ENCODE results near the gene SH2D1B. TPM values are rescaled to one million over a fixed set of nuclear protein-coding genes. Genes with fewer than 3 reads are reported as not detected.

SH2D1B gene
- total RNA-seq, 1 experiment from 2014 or later, result 0.04 TPM

DNA sequence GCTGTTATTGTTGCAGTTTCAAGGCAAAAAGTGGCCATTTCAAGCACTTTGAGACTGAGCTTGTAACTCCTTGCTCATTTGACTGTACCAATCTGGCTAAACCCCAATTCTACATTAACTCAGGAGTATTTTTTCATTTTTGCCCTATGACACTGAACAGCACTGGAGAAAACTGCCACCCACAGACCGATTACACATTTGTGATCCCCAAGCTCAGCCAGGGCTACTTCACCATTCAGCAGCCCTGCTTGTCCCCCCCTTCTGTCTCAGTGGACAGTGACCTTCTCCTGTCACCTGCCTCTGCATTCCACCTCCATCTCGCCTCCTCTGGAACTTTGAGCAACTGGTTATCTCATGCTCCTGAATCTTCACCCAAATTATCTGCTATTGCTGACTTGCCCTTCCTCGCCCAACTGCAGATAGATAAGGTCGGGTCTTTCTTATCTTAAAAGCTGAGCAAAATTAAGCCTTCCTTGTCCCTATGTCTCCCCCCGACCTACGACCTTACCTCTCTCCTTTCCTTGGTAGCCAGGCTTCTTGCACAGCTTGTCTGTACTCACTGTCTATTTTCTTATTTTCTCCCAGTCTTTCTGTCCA, 60.6 kb downstream of the SH2D1B start:
- no TSS peak for BruUV-seq (replicated peaks)
- Histone ChIP-seq H3K9me2 (replicated peaks; ENCODE audit: low read length) (no peaks in the 10 kb centered on the region), H3F3A (ENCODE audit: low read length, unreplicated experiment) (no peaks in the 10 kb centered on the region), H3K9me3 (ENCODE audit: low read length) (no peaks in the 10 kb centered on the region), H3K79me2 (ENCODE audit: low read length) (no peaks in the 10 kb centered on the region), H4K20me1 (ENCODE audit: low read length) (no peaks in the 10 kb centered on the region), H3K27ac (ENCODE audit: low read length) (no peak overlapping the region), H3K4me2 (ENCODE audit: low read length) (no peak overlapping the region), H3K27me3 (ENCODE audit: low read length) (no peaks in the 10 kb centered on the region), H3K36me3 (ENCODE audit: low read depth, low read length) (no peaks in the 10 kb centered on the region), H3K9ac (ENCODE audit: low read length) (no peak overlapping the region), H3K4me3 (ENCODE audit: low read length) (no peak overlapping the region), H2AFZ (ENCODE audit: low read length) (no peak overlapping the region), H3K4me1 (ENCODE audit: insufficient read depth, low read length) (peaks cover 21% of the 10 kb centered on the region)
- ChIA-PET POLR2A (ENCODE audit: unreplicated experiment) (no interaction called here), CTCF (no interaction called here)
- TF ChIP-seq EZH2phosphoT487 (IDR thresholded peaks at IDR 0.05; ENCODE audit: borderline replicate concordance, low read length), result no peak
- no peak for TF ChIP-seq EZH2 (IDR thresholded peaks at IDR 0.05; ENCODE audit: low read length, unreplicated experiment)
- TF ChIP-seq, protein P1, sequence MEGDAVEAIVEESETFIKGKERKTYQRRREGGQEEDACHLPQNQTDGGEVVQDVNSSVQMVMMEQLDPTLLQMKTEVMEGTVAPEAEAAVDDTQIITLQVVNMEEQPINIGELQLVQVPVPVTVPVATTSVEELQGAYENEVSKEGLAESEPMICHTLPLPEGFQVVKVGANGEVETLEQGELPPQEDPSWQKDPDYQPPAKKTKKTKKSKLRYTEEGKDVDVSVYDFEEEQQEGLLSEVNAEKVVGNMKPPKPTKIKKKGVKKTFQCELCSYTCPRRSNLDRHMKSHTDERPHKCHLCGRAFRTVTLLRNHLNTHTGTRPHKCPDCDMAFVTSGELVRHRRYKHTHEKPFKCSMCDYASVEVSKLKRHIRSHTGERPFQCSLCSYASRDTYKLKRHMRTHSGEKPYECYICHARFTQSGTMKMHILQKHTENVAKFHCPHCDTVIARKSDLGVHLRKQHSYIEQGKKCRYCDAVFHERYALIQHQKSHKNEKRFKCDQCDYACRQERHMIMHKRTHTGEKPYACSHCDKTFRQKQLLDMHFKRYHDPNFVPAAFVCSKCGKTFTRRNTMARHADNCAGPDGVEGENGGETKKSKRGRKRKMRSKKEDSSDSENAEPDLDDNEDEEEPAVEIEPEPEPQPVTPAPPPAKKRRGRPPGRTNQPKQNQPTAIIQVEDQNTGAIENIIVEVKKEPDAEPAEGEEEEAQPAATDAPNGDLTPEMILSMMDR (conservative IDR thresholded peaks at IDR 0.05; ENCODE audit: low read depth, low read length), result no peak
- ATAC-seq (no peak), DNase-seq (no peak)
- intact Hi-C loops (cut with micrococcal nuclease), result loop anchor here (2.0 kb wide), 1 partner anchor 49 kb away; no protein-coding TSS in a partner anchor

DNA sequence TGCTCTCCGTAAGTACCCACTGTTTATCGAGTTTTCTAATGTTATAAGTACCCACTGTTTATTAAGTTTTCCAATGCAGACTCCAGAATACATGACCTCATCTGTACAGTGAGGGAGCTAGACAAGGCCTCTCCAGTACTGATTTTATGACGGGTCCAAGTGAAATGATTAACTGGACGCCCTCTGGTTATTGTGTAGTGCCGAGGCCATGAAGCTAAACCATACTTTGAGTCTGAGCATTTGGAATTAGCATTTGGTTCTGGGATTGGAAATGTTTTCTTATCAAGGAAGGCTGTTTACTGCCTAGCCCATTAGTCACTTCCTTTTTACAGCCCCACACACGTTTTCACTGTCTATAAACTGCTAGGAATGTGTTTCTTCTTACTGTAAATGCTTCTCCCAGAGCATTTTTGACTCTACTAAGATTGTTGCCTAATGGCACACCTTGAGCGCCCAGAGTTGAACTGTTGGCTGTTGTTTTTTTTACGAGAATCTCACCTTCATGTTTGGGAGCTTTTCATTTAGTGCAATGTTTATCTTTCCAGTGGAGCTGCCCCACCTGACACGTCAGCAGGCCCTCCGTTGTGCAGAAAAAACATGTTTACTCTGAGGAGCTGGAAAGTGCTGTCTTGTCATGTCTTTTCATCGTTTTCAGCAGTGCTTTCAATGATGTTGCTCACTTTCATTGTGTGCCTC, 62.2 kb downstream of the SH2D1B start:
- ATAC-seq (peak; percentile 93), DNase-seq (peak; percentile 80)
- H3K79me2 ChIP-seq (ENCODE audit: low read length), result no peaks in the 10 kb centered on the region
- TSS peak; percentile 42 for BruUV-seq (replicated peaks)
- H3K4me3 ChIP-seq (ENCODE audit: low read length), result peak overlapping the region; percentile 8; the same call in 1 of the 2 replicates
- intact Hi-C loops (cut with micrococcal nuclease), result loop anchor here (2.0 kb wide), 1 partner anchor 47 kb away; no protein-coding TSS in a partner anchor
- peaks cover 21% of the 10 kb centered on the region for H3K4me1 ChIP-seq (ENCODE audit: insufficient read depth, low read length)
- peak overlapping the region; percentile 55 for H3K4me2 ChIP-seq (ENCODE audit: low read length)
- H3K9me2 ChIP-seq (replicated peaks; ENCODE audit: low read length), result no peaks in the 10 kb centered on the region
- H4K20me1 ChIP-seq (ENCODE audit: low read length), result no peaks in the 10 kb centered on the region
- CTCF ChIA-PET, result interaction anchor here (0.6 kb wide), 2 partner anchors 74 to 313 kb away, joined by 3 to 6 read pairs; no protein-coding TSS in a partner anchor
- POLR2A ChIA-PET (ENCODE audit: unreplicated experiment), result interaction anchor here (0.5 kb wide), 1 partner anchor 19 kb away, joined by 3 read pairs; no protein-coding TSS in a partner anchor
- H3K9ac ChIP-seq (ENCODE audit: low read length), result 0 out of 2 replicates have a peak overlapping the region, but pooled peaks have one; percentile 15
- no peaks in the 10 kb centered on the region for H3F3A ChIP-seq (ENCODE audit: low read length, unreplicated experiment)
- H3K27ac ChIP-seq (ENCODE audit: low read length), result peak overlapping the region; percentile 69
- no peaks in the 10 kb centered on the region for H3K9me3 ChIP-seq (ENCODE audit: low read length)
- peak overlapping the region; percentile 63 for H2AFZ ChIP-seq (ENCODE audit: low read length)
- no peaks in the 10 kb centered on the region for H3K36me3 ChIP-seq (ENCODE audit: low read depth, low read length)
- TF ChIP-seq EZH2phosphoT487 (IDR thresholded peaks at IDR 0.05; ENCODE audit: borderline replicate concordance, low read length) (no peak), EZH2 (IDR thresholded peaks at IDR 0.05; ENCODE audit: low read length, unreplicated experiment) (no peak)
- TF ChIP-seq, protein P1 (conservative IDR thresholded peaks at IDR 0.05; ENCODE audit: low read depth, low read length), result no peak
- no peaks in the 10 kb centered on the region for H3K27me3 ChIP-seq (ENCODE audit: low read length)

DNA sequence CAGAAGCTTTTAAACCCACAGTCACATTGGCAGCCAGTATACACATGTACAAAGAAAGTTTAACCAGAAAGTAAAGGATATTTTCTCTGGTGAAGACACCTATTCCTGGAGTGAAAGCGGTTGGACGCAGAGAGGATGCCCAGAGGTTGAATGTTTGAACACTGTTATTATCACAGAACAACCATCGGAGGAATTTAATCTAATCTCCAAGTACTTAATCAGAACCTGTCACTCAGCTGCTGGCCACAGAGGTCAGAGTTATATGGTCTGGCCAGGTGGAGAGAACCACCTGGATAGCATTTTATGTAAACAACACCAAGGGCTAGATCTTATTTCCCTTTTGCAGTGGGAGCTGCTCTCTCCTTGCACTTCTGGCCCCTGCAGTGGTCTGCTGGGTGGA, 64.7 kb downstream of the SH2D1B start:
- peaks cover 21% of the 10 kb centered on the region for H3K4me1 ChIP-seq (ENCODE audit: insufficient read depth, low read length)
- intact Hi-C loops (cut with micrococcal nuclease), result no loop called here

More for the DNA sequence above, 64.7 kb downstream of the SH2D1B start:
- Histone ChIP-seq H4K20me1 (ENCODE audit: low read length) (no peaks in the 10 kb centered on the region), H3K9me2 (replicated peaks; ENCODE audit: low read length) (no peaks in the 10 kb centered on the region), H3F3A (ENCODE audit: low read length, unreplicated experiment) (no peaks in the 10 kb centered on the region), H3K79me2 (ENCODE audit: low read length) (no peaks in the 10 kb centered on the region), H3K27me3 (ENCODE audit: low read length) (no peaks in the 10 kb centered on the region), H3K36me3 (ENCODE audit: low read depth, low read length) (no peaks in the 10 kb centered on the region), H2AFZ (ENCODE audit: low read length) (no peak overlapping the region), H3K4me3 (ENCODE audit: low read length) (no peak overlapping the region), H3K4me2 (ENCODE audit: low read length) (no peak overlapping the region), H3K9ac (ENCODE audit: low read length) (no peak overlapping the region), H3K9me3 (ENCODE audit: low read length) (no peaks in the 10 kb centered on the region), H3K27ac (ENCODE audit: low read length) (no peak overlapping the region)
- CTCF ChIA-PET, result no interaction called here
- POLR2A ChIA-PET (ENCODE audit: unreplicated experiment), result no interaction called here
- TF ChIP-seq EZH2phosphoT487 (IDR thresholded peaks at IDR 0.05; ENCODE audit: borderline replicate concordance, low read length) (no peak), EZH2 (IDR thresholded peaks at IDR 0.05; ENCODE audit: low read length, unreplicated experiment) (no peak)
- TF ChIP-seq, protein P1 (conservative IDR thresholded peaks at IDR 0.05; ENCODE audit: low read depth, low read length), result no peak
- ATAC-seq, result no peak
- DNase-seq, result no peak
- BruUV-seq (replicated peaks), result no TSS peak
